DMS79 (cell line): ENCODE data around the gene GRK5.
A peak's percentile ranks its signal among the peaks of the same experiment; 100 is the strongest.

Experiments used
- DNase-seq: peaks from one replicate; lab custom pipeline; 2025; lab: John Stamatoyannopoulos, UW

The GRK5 gene

DNA sequence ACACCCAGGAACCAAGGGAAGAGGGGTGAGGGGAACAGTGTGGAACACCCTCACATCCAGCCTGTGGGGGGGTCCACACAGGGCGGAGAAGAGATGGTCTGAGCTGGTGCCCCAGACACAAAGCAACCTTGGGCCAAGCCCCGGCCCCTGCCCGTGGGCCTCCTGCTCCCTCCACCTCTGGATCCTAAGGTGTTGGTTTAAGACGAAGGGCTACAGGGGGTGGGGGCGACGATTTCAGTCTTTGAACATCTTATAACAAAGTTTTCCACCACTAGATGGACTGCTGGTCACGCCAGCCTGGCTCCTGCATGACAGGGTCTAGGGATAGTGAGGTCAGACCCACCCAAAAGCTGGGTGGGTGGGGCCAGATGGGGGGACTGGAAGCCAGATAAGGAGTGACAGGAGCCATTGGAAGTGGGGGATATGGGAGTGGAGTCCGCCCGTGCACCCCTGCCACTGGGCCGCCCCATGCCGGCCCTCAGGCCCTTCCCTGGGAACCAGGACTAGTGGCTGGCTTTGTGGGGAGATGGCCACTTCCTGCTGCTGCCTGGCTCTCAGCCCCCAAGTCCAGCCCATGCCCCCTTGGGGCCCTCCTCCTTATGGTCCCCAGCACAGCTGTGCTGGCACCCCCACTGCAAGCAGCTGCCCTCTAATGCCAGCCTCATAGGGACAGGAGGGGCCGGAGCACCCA, 236.7 kb downstream of the GRK5 start:
- no peak for DNase-seq

- DNase-seq = no peak
Observed at GRCh38 chr10:119444866-119445265, 237.5 kb downstream of the GRK5 start.

- no peak for DNase-seq
Observed at GRCh38 chr10:119445311-119445934, 238.1 kb downstream of the GRK5 start.

GRCh38 chr10:119445935-119446317, 238.6 kb downstream of the GRK5 start:
- DNase-seq = no peak

DNA sequence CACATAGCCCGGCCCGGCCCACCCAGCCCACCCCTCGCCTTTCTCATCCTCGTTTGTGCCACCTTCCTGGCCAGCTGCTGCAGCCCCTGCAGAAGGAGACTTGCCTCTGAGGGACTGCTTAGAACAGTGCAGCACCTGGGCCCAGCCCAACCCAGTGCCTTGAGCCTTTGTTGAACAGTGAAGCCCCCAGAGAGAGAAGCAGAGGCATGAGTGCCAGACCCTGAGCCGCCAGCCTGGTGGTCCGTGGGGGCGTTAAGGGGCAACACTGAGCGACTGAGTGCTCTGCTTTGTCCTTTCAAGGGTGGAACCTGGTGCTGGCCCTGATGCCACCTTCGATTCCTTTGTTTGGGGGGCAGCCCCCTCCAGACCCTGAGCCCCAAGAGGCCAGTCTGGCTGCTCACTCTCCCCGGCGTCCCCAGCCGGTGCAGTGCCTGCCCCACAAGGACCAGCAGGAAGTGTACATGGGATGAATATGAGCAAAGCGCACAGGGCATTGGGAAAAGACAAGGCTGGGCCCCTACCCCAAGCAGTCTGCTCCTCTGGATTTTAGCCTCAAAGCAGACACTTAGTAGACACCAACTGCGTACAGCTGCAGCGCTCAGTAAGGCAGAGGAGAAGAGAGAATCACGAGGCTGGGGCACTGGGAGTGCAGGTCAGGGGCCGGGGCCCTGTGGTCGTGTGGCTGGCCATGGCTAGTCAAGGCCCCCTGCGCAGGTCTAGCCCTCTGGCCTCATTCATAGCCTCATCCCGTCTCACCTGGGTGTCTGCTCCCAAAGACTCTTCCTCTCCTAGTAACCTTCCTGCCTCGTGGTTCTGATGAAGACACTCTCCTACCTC, 239.3 kb downstream of the GRK5 start:
- DNase-seq = no peak

GRCh38 chr10:119447421-119447820, 240.1 kb downstream of the GRK5 start:
- no peak for DNase-seq

DNA sequence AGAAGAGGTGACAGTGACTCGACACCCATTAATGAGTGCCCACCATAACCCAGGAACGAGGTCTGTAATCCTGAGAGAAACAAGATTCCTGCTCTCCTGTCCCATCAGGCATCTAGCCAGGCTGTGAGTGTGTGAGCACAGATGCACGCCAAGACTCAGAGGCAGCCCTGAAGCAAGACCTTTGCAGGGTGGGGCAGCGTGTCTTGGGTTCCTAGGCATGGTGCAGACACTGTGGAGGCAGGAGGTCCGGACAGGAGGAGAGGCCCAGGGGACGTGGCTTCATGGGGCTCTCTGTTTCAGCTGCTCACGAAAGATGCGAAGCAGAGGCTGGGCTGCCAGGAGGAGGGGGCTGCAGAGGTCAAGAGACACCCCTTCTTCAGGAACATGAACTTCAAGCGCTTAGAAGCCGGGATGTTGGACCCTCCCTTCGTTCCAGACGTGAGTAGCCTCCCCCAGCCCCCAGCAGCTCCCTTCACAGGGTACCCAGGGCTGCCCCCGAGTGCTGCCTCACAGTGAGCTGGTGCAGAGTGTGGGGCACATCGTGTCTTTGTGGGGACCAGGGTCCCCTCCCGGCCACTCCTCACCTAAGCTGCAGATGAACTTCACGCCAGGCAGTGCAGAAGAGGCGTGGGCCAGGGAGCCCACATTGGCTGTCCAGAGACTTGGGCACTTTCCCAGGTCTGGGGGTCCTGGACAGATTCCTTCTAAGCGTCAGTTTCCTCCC, 240.6 kb downstream of the GRK5 start:
- no peak for DNase-seq

- no peak for DNase-seq
Observed at GRCh38 chr10:119448628-119449584, 241.5 kb downstream of the GRK5 start.

GRCh38 chr10:119449760-119450461, 242.5 kb downstream of the GRK5 start:
- peak; percentile 68 for DNase-seq

GRCh38 chr10:119450606-119451299, 243.4 kb downstream of the GRK5 start:
- no peak for DNase-seq

DNA sequence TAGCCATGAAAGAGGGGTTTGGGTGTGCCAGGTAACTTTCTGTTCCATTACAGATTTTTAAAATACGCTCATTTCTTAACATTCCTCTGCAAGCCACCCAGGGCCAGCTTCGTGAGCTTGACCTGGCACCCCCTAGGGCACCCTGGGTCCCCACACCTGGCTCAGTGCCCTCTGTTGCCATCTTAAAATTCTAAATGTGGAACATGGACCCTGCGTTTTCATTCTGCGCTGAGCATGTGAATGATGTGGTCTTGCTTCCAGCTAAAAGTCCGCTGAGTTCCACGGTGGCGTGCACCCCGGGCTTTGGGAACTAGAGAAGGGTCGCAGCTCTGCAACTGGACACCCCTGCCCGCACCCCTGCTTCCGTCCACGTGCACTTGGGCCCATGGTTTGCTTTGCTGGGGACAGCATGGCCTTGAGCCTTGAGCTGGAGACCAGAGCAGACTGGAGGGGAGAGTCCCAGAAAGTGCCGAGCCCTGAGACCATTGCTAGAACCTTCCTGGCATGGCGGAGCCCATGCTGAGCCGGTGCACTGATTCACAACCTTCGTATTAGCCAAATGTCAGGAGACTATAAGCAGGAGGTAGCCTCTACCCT, 244.0 kb downstream of the GRK5 start:
- no peak for DNase-seq

GRCh38 chr10:119452396-119452795, 245.0 kb downstream of the GRK5 start:
- no peak for DNase-seq

DNA sequence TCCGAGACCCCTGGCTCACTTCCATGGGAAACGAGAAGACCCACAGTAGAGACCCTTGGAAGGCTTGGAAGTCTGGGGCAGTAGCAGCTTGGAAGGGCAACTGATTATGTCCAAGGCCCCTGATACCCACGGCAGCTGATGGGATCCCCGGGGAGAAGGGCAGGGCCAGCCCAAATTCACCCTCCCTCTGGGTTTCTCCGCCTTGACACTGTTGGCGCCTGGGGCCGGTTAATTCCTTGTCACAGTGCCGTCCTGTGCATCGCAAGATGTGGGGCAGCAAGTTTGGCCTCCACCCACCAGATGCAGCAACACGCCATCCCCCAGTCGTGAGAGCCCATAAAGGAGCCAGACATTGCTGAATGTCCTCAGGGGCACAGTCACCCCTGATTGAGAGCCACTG, 245.9 kb downstream of the GRK5 start:
- DNase-seq = no peak

- no peak for DNase-seq
Observed at GRCh38 chr10:119454316-119454715, 246.9 kb downstream of the GRK5 start.

DNA sequence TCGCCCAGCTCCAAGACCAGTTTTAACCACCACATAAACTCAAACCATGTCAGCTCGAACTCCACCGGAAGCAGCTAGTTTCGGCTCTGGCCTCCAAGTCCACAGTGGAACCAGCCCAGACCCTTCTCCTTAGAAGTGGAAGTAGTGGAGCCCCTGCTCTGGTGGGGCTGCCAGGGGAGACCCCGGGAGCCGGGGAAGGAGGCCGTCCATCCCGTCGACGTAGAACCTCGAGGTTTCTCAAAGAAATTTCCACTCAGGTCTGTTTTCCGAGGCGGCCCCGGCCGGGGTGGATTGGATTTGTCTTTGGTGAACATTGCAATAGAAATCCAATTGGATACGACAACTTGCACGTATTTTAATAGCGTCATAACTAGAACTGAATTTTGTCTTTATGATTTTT, 247.6 kb downstream of the GRK5 start:
- no peak for DNase-seq

DNA sequence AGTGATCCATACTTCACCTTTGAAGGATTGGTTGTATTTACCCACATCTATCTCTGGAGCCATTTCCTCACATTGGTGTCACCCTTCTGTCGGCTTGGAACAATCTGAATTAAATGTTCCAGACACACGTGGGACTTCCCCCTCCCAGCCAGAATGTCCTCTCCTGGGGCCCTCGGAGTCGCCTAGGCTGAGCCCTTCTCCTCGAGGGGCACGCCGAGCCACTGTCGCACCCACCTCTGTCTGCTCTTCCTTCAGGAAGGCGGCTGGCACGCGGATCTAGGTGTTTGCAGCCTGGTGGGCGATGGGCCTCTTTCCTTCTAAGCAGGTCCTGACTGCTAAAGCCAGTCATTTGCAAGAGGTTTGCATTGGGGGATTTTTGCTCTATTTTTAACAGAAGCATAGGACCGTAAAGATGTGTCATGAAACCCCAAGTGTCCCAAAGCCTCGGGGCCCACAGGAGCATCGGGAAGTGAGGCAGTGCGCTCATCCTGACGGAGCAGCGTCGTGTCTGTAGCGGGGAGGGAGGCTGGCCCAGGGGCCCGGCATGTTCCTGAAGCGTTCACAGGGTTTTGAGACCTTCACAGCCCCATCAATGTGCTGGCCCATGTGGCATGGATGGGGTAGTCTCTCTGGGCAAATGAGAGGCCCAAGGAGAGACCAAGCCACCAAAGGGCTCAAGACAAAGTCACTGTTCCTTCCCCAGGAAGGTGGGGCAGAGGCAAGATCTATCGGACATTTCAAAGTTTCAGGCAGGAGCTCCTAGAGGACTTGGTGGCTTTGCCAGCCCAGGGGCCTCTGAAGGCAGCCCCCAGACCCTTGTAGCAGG, 248.5 kb downstream of the GRK5 start:
- DNase-seq = no peak

DNA sequence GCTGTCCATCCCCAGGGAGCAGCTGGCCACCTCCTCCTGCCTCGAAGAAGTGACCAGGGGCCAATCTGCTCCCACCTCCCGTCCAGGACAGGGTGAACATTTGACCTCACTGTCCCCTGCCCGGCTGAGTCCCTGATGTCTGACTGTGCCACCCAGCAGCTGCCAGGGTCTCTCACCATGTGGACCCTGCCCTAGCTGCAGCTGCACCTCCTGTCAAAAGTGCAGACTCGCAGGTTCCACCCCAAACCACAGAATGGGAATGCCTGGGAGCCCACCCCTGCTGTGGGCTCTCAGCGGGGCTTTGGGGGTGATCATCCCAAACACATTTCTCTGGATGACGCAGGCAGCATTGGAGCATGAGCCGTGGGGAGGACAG, 249.1 kb downstream of the GRK5 start:
- no peak for DNase-seq

- DNase-seq = no peak
Observed at GRCh38 chr10:119457966-119458766, 250.8 kb downstream of the GRK5 start.
